K562 (cell line): ENCODE results near the gene OSM. TPM values are rescaled to one million over a fixed set of nuclear protein-coding genes. Genes with fewer than 3 reads are reported as not detected.

Experiments used
- ATAC-seq: fragments of 200-7000 bp; cut with Tn5 transposase; 3 replicates; pipeline ENCODE4 v1.9.1; 2020; ENCODE audit warnings: moderate library complexity
- BruUV-seq: library from RNA; stranded (reverse); fragments of 400-500 nt; replicated peaks from 2 replicates; lab custom pipeline; 2021; lab: Mats Ljungman, UMichigan
- CTCF ChIA-PET: fragments of 300-600 bp; formaldehyde crosslinking; extraction: SDS; loops from one replicate; lab custom pipeline; 2021; ENCODE audit warnings: low intra/inter-chr PET ratio; lab: Yijun Ruan, JAX
- POLR2A ChIA-PET: fragments of 300-600, 350-650 bp; sonication (Branson Sonifier 250); formaldehyde crosslinking; extraction: SDS; loops from one replicate; lab custom pipeline; 2021; ENCODE audit warnings: antibody characterized with exemption, inconsistent platforms; lab: Yijun Ruan, JAX
- DNase-seq, 4 experiments: peaks; one replicate each; pipeline versions ENCODE4 v3.0.0 to v3.0.0-alpha.2; 2011 to 2018; ENCODE audit warnings: low spot score in 3 of 4, mixed read lengths in 3 of 4; ENCODE audit errors: extremely low read depth in 1 of 4
- FAIRE-seq: peaks from 2 replicates; lab custom pipeline; 2011; peaks lifted over from hg19 to GRCh38; lab: Jason Lieb, UNC
- H2AFZ ChIP-seq: 2 replicates; pipeline ENCODE4 v1.6.0; 2011; ENCODE audit warnings: low read depth, low read length, control low read depth, inconsistent platforms
- H3K27ac ChIP-seq: fragments of 200-600 bp; 3 replicates; pipeline ENCODE4 v1.8.0; 2011; ENCODE audit warnings: low read depth, mild to moderate bottlenecking, control low read depth, inconsistent platforms, low read length, moderate library complexity, mixed read lengths; ENCODE audit errors: extremely low read depth
- H3K27me3 ChIP-seq, 2 experiments: fragments of 300-600 bp in 1 of 2; 2 replicates in 1 of 2; 3 replicates in 1 of 2; pipeline versions ENCODE4 v1.6.0 to v1.8.0; 2011; ENCODE audit warnings: inconsistent platforms in 2 of 2, low read length in 2 of 2, mild to moderate bottlenecking in 1 of 2, mixed read lengths in 1 of 2, moderate library complexity in 1 of 2; ENCODE audit not compliant: control insufficient read depth in 2 of 2, insufficient read depth in 2 of 2
- H3K36me3 ChIP-seq: fragments of 300-600 bp; 3 replicates; pipeline ENCODE4 v1.8.0; 2011; ENCODE audit warnings: mild to moderate bottlenecking, low read length, inconsistent platforms; ENCODE audit not compliant: control insufficient read depth, insufficient read depth
- H3K4me1 ChIP-seq, 2 experiments: fragments of 200-600 bp in 1 of 2; replicated peaks in 1 of 2; 2 replicates in 1 of 2; 3 replicates in 1 of 2; pipeline versions ENCODE4 v1.5.1 to v1.8.0; 2011; ENCODE audit warnings: inconsistent platforms in 2 of 2, low read length in 2 of 2, mild to moderate bottlenecking in 1 of 2, mixed read lengths in 1 of 2, moderate library complexity in 1 of 2; ENCODE audit not compliant: control insufficient read depth in 2 of 2, insufficient read depth in 2 of 2
- H3K4me2 ChIP-seq: 2 replicates; pipeline ENCODE4 v1.6.1; 2011; ENCODE audit warnings: low read length, control low read depth, inconsistent platforms, mixed read lengths; ENCODE audit not compliant: insufficient read depth
- H3K4me3 ChIP-seq: fragments of 200-600 bp; sonication (generic), shearing (Covaris generic); 2 replicates; pipeline ENCODE4 v1.5.1; 2016; ENCODE audit warnings: control low read depth, inconsistent platforms
- H3K79me2 ChIP-seq: fragments of 200-600 bp; 3 replicates; pipeline ENCODE4 v1.8.0; 2011; ENCODE audit warnings: low read length, inconsistent platforms; ENCODE audit not compliant: control insufficient read depth, insufficient read depth
- H3K9ac ChIP-seq, 2 experiments: 2 replicates each; pipeline versions ENCODE4 v1.6.0 to v1.6.1; 2011; ENCODE audit warnings: low read depth in 2 of 2, low read length in 2 of 2, control low read depth in 1 of 2, inconsistent platforms in 1 of 2, mild to moderate bottlenecking in 1 of 2, mixed read lengths in 1 of 2; ENCODE audit not compliant: insufficient read depth in 1 of 2
- H3K9me1 ChIP-seq: one replicate; pipeline ENCODE4 v1.6.0; 2011; ENCODE audit warnings: inconsistent platforms, mild to moderate bottlenecking, low read length, moderate library complexity; ENCODE audit not compliant: control insufficient read depth, insufficient read depth
- H3K9me3 ChIP-seq: replicated peaks from 2 replicates; pipeline ENCODE4 v1.5.1; 2011; ENCODE audit warnings: low read depth, low read length, inconsistent platforms; ENCODE audit not compliant: control insufficient read depth, insufficient read depth
- H4K20me1 ChIP-seq: replicated peaks from 2 replicates; pipeline ENCODE4 v1.6.1; 2011; ENCODE audit warnings: low read length, inconsistent platforms, mixed read lengths; ENCODE audit not compliant: control insufficient read depth, insufficient read depth
- CTCF ChIP-seq, 3 experiments: IDR thresholded peaks in 2 of 3; conservative IDR thresholded peaks in 1 of 3; 2 replicates each; pipeline ENCODE4 v1.5.1; 2011 to 2012; ENCODE audit warnings: low read length in 3 of 3, mild to moderate bottlenecking in 3 of 3, control low read depth in 2 of 3, improper control_type of control experiment in 1 of 3, inconsistent platforms in 1 of 3, low read depth in 1 of 3, mixed read lengths in 1 of 3, moderate library complexity in 1 of 3; ENCODE audit not compliant: insufficient read depth in 2 of 3
- ELF4 ChIP-seq: fragments of 450-650 bp; formaldehyde crosslinking; IDR thresholded peaks from 2 replicates; pipeline ENCODE4 v1.4.0; 2022; ENCODE audit warnings: missing genetic modification characterization
- ETV5 ChIP-seq: sonication (generic); formaldehyde crosslinking; IDR thresholded peaks from 2 replicates; pipeline ENCODE4 v1.4.0; 2020; ENCODE audit warnings: low read depth, mild to moderate bottlenecking, missing genetic modification reagents
- MEF2D ChIP-seq: conservative IDR thresholded peaks from 2 replicates; pipeline ENCODE4 v1.6.1; 2016; ENCODE audit warnings: low read depth, missing genetic modification characterization, missing compliant biosample characterization
- MEIS2 ChIP-seq: fragments of 450-650 bp; IDR thresholded peaks from 2 replicates; pipeline ENCODE4 v1.6.1; 2014; ENCODE audit warnings: mild to moderate bottlenecking; ENCODE audit not compliant: partially characterized antibody
- NCOA1 ChIP-seq: fragments of 450-650 bp; IDR thresholded peaks from 2 replicates; pipeline ENCODE4 v1.6.1; 2016; ENCODE audit warnings: low read depth
- OTX1 ChIP-seq: fragments of 450-650 bp; formaldehyde crosslinking; IDR thresholded peaks from 2 replicates; pipeline ENCODE4 v1.4.0; 2022; ENCODE audit warnings: mild to moderate bottlenecking
- RBM34 ChIP-seq: fragments of 200-400 bp; formaldehyde crosslinking; IDR thresholded peaks from 2 replicates; pipeline ENCODE4 v1.6.1; 2018; ENCODE audit warnings: low read length, borderline replicate concordance; ENCODE audit not compliant: insufficient read depth
- SAFB2 ChIP-seq: fragments of 200-400 bp; formaldehyde crosslinking; IDR thresholded peaks from 2 replicates; pipeline ENCODE4 v1.6.1; 2018; ENCODE audit warnings: borderline replicate concordance, low read length, low read depth, moderate library complexity; ENCODE audit not compliant: severe bottlenecking
- SIN3A ChIP-seq, 2 experiments: fragments of 150-350 bp in 1 of 2; IDR thresholded peaks; 2 replicates each; pipeline ENCODE4 v1.6.1; 2011 to 2016; ENCODE audit warnings: borderline replicate concordance in 2 of 2, low read depth in 2 of 2, low read length in 2 of 2, mild to moderate bottlenecking in 2 of 2, moderate library complexity in 2 of 2; ENCODE audit not compliant: control insufficient read depth in 1 of 2
- SUPT5H ChIP-seq: fragments of 450-650 bp; IDR thresholded peaks from 2 replicates; pipeline ENCODE4 v1.6.1; 2016
- TAF15 ChIP-seq: fragments of 200-400 bp; formaldehyde crosslinking; IDR thresholded peaks from 2 replicates; pipeline ENCODE4 v1.6.1; 2017; ENCODE audit warnings: mild to moderate bottlenecking, low read depth, low read length, moderate library complexity
- ZBTB1 ChIP-seq: sonication (generic); formaldehyde crosslinking; IDR thresholded peaks from 2 replicates; pipeline ENCODE4 v1.8.1; 2023; ENCODE audit warnings: missing genetic modification reagents, low read depth, mild to moderate bottlenecking, borderline replicate concordance
- ZKSCAN1 ChIP-seq: fragments of 150-350 bp; IDR thresholded peaks from 2 replicates; pipeline ENCODE4 v1.6.1; 2016; ENCODE audit warnings: low read depth, low read length
- ZKSCAN8 ChIP-seq: fragments of 200-800 bp; sonication (Bioruptor generic); IDR thresholded peaks from 2 replicates; pipeline ENCODE4 v1.6.1; 2016; ENCODE audit warnings: missing genetic modification characterization, missing compliant biosample characterization
- ZNF143 ChIP-seq: sonication (generic); formaldehyde crosslinking; IDR thresholded peaks from 2 replicates; pipeline ENCODE4 v1.9.0; 2022; ENCODE audit warnings: mild to moderate bottlenecking, missing genetic modification reagents
- ZNF224 ChIP-seq: sonication (generic); formaldehyde crosslinking; IDR thresholded peaks from 2 replicates; pipeline ENCODE4 v1.8.0; 2022; ENCODE audit warnings: mild to moderate bottlenecking, missing genetic modification reagents
- ZNF655 ChIP-seq: fragments of 250-450 bp; sonication (Bioruptor Pico); IDR thresholded peaks from 2 replicates; pipeline ENCODE4 v1.5.0; 2021
- WGBS: fragments of 100-300 bp; shearing (Covaris generic); methylation state at CpG from one replicate; pipeline ENCODE4 v1.1.6; 2016; ENCODE audit warnings: low coverage, mixed read lengths; ENCODE audit not compliant: insufficient coverage; ENCODE audit errors: missing lambda C conversion rate; 5-methylcytosine and 5-hydroxymethylcytosine counted together
- in situ Hi-C: fragments of 300-500 bp; cut with MboI; formaldehyde crosslinking; loops from 4 replicates; pipeline ENCODE4 v1.15.0; 2018; ENCODE audit warnings: inconsistent platforms, mixed read lengths
- intact Hi-C: fragments of 100-400 bp; cut with micrococcal nuclease; formaldehyde crosslinking; loops from 2 replicates; pipeline ENCODE4 v1.14.2; 2022
- polyA plus RNA-seq, 8 experiments: library from polyadenylated mRNA; depleted of rRNA in 4 of 8; stranded (reverse) in 5 of 8; unstranded in 3 of 8; fragments of >200 nt; fragmentation: Nextera tagmentation in 2 of 8; fragmentation: Illumina TruSeq in 1 of 8; extraction: Ambion mirVana in 2 of 8; extraction: Trizol in 1 of 8; gene quantifications; 2 replicates each; pipeline versions ENCODE4 v1.2.1 to v1.2.3, GENCODE V29; 2011 to 2014; ENCODE audit warnings: inconsistent platforms in 1 of 8, missing spikeins in 1 of 8
- total RNA-seq, 7 experiments: library from RNA; depleted of rRNA in 6 of 7; stranded (reverse); fragments of >200 nt in 6 of 7; fragmentation: Illumina TruSeq in 2 of 7; extraction: Trizol in 2 of 7; gene quantifications; 2 replicates each; pipeline versions ENCODE4 v1.2.1 to v1.2.3, GENCODE V29; 2011 to 2021; ENCODE audit warnings: low replicate concordance in 1 of 7
- TF ChIP-seq, protein P1 (sequence below): fragments of 450-650 bp; IDR thresholded peaks from 2 replicates; pipeline ENCODE4 v1.6.1; 2017; ENCODE audit warnings: mild to moderate bottlenecking, moderate library complexity

OSM gene
- total and polyA plus RNA-seq, 9 of the 15 experiments (the other 6 are each of a cell fraction or from before 2014, with no cell fraction given), result 0.22 TPM; not detected in 8

- TF ChIP-seq ZBTB1 (CRISPR knock-in tag) (no peak), SIN3A (IDR thresholded peaks at IDR 0.05; ENCODE audit: borderline replicate concordance in 2 of 2, control insufficient read depth in 1 of 2, low read depth in 2 of 2, low read length in 2 of 2) (no peak), MEIS2 (no peak), SUPT5H (no peak), ZKSCAN8 (CRISPR knock-in tag) (no peak), TAF15 (no peak)
- TF ChIP-seq, protein P1, sequence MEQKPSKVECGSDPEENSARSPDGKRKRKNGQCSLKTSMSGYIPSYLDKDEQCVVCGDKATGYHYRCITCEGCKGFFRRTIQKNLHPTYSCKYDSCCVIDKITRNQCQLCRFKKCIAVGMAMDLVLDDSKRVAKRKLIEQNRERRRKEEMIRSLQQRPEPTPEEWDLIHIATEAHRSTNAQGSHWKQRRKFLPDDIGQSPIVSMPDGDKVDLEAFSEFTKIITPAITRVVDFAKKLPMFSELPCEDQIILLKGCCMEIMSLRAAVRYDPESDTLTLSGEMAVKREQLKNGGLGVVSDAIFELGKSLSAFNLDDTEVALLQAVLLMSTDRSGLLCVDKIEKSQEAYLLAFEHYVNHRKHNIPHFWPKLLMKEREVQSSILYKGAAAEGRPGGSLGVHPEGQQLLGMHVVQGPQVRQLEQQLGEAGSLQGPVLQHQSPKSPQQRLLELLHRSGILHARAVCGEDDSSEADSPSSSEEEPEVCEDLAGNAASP, result no peak
Measured at GRCh38 chr22:30294830-30295229, 28.2 kb upstream of the OSM start (continued).

GRCh38 chr22:30294066-30294465 lies 27.4 kb upstream of the OSM start:
- DNase-seq (no peak), FAIRE-seq (no peak), ATAC-seq (no peak)
- no peaks in the 10 kb centered on the region for H3K27me3 ChIP-seq
- in situ Hi-C loops, result no loop called here
- no peak overlapping the region for H3K9ac ChIP-seq
- POLR2A ChIA-PET, result interaction anchor here (0.7 kb wide), 2 partner anchors 19 to 719 kb away, joined by 3 read pairs; no protein-coding TSS in a partner anchor
- intact Hi-C loops, result no loop called here
- H3K4me2 ChIP-seq, result no peak overlapping the region
- CTCF ChIA-PET, result no interaction called here
- peaks cover 9 to 22% of the 10 kb centered on the region in 2 experiments; a peak in 2 of 5 replicates for H3K4me1 ChIP-seq
- no peaks in the 10 kb centered on the region for H3K79me2 ChIP-seq
- no peaks in the 10 kb centered on the region for H3K9me3 ChIP-seq
- H3K27ac ChIP-seq, result no peak overlapping the region
- H2AFZ ChIP-seq, result no peak overlapping the region
- WGBS, result 94% methylated on average over 2 of the region's 9 CpGs
- BruUV-seq, result no TSS peak
- H3K36me3 ChIP-seq, result peaks cover 16% of the 10 kb centered on the region; the same call in 1 of the 3 replicates
- peaks cover 6% of the 10 kb centered on the region; the same call in 1 of the 2 replicates for H4K20me1 ChIP-seq
- H3K9me1 ChIP-seq, result no peaks in the 10 kb centered on the region
- no peak overlapping the region for H3K4me3 ChIP-seq
- TF ChIP-seq NCOA1 (no peak), SAFB2 (no peak), ZKSCAN1 (no peak), ETV5 (CRISPR knock-in tag) (no peak), CTCF (IDR thresholded peaks at IDR 0.05 in 2 of 3, conservative IDR thresholded peaks at IDR 0.05 in 1 of 3; ENCODE audit: insufficient read depth in 2 of 3, low read depth in 1 of 3, low read length in 3 of 3) (no peak), MEF2D (tag) (no peak), OTX1 (CRISPR knock-in tag) (no peak), SUPT5H (no peak), RBM34 (no peak), ZNF224 (CRISPR knock-in tag) (no peak), ELF4 (no peak), ZNF655 (CRISPR knock-in tag) (no peak), ZNF143 (CRISPR knock-in tag) (no peak)
